ENCODE data around the gene INSYN1.

INSYN1 gene

GRCh38 chr15:73784291-73784690 lies 31.1 kb upstream of the INSYN1 start:
- TF ChIP-seq, protein P1, sequence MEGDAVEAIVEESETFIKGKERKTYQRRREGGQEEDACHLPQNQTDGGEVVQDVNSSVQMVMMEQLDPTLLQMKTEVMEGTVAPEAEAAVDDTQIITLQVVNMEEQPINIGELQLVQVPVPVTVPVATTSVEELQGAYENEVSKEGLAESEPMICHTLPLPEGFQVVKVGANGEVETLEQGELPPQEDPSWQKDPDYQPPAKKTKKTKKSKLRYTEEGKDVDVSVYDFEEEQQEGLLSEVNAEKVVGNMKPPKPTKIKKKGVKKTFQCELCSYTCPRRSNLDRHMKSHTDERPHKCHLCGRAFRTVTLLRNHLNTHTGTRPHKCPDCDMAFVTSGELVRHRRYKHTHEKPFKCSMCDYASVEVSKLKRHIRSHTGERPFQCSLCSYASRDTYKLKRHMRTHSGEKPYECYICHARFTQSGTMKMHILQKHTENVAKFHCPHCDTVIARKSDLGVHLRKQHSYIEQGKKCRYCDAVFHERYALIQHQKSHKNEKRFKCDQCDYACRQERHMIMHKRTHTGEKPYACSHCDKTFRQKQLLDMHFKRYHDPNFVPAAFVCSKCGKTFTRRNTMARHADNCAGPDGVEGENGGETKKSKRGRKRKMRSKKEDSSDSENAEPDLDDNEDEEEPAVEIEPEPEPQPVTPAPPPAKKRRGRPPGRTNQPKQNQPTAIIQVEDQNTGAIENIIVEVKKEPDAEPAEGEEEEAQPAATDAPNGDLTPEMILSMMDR (IDR thresholded peaks at IDR 0.05; ENCODE audit: borderline replicate concordance, control extremely low read depth, extremely low read depth, insufficient read depth, missing control alignments) = no peak
- DNase-seq (ENCODE audit: low spot score) = no peak
- in situ Hi-C loops (cut with MboI; ENCODE audit: low sequenced_read_pairs, unreplicated experiment) = no loop called here

GRCh38 chr15:73782344-73782959 lies 29.3 kb upstream of the INSYN1 start:
- TF ChIP-seq, protein P1 (IDR thresholded peaks at IDR 0.05; ENCODE audit: borderline replicate concordance, control extremely low read depth, extremely low read depth, insufficient read depth, missing control alignments) = no peak
- in situ Hi-C loops (cut with MboI; ENCODE audit: low sequenced_read_pairs, unreplicated experiment) = no loop called here
- DNase-seq (ENCODE audit: low spot score) = no peak

DNA sequence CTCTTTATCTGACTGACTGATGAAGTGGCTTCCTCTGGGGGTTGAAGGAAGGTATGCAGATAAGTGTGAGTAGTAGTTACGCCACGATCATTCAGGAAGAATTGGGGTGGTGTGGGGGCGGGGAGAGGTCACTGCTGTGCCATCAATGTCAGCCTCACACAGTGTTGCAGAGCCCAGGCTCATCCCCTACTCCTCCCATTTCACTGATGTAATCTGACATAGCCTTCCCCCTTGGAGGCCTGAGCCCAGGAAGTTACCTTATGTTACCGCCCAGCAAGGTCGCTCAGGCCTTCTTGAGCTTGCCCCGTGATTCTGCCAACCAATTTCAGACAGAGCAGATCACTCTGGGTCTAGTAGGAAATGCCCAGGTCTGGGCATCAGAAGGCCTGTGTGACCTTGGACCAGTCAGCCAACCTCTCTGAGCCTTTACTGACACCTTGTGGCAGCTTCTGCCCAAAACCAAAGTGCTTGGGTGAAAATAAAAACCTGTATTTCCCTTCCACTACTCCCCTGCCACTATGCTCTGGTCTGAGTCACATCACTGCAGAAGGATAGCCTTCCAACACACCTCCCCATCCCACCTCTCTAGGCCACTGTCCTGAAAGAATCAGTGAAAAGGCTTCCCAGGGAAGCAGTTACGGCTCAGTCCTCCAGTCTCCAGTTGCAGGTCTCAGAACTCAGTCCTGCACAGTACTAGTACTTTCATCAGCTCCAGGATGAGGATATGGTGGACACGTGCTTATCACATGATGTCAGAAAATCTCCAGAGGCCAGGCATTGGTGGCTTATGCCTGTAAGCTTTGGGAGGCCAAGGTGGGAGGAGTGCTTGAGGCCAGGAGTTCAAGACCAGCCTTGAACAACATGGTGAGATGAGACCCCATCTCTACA lies 28.1 kb upstream of the INSYN1 start:
- in situ Hi-C loops (cut with MboI; ENCODE audit: low sequenced_read_pairs, unreplicated experiment) = no loop called here
- TF ChIP-seq, protein P1 (IDR thresholded peaks at IDR 0.05; ENCODE audit: borderline replicate concordance, control extremely low read depth, extremely low read depth, insufficient read depth, missing control alignments) = no peak
- no peak for DNase-seq (ENCODE audit: low spot score)

DNA sequence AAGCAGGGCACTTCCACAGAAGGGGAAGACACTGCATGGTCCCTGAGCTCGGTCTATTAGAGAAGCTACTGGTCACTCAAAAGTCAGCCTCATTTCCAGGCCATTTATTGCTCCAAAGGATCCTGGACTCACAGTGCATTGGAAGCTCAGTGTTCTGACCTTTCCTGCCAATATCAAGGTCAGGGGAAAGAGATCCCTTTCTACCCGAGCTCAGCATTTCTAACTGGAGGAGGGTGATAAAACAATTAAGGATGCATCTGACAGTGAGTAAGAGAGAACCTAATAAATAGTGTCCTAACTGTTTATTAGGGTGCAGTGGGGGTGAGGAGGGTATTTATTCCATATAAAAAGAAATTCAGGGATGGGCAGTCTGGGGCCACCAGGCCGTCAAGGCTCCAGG lies 26.8 kb upstream of the INSYN1 start:
- in situ Hi-C loops (cut with MboI; ENCODE audit: low sequenced_read_pairs, unreplicated experiment) = no loop called here
- TF ChIP-seq, protein P1 (IDR thresholded peaks at IDR 0.05; ENCODE audit: borderline replicate concordance, control extremely low read depth, extremely low read depth, insufficient read depth, missing control alignments) = no peak
- no peak for DNase-seq (ENCODE audit: low spot score)

DNA sequence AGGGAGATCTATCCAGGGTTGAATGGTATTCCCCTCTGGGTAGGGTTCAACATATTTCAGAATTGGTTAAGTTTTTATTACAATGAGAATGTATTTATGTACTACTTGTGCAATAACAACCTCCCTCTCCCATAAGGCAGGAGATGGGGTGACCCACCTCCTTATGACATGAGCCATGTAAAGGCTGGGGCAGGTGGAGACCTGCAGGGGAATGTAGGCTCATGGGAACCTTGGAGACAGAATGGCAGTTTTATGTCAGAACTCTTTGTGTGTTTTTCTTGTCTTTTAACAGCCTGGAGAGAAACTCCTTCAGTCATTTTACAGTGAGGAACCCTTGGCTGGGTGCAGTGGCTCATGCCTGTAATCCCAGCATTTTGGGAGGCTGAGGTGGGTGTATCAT lies 24.6 kb upstream of the INSYN1 start:
- no peak for DNase-seq (ENCODE audit: low spot score)
- TF ChIP-seq, protein P1 (IDR thresholded peaks at IDR 0.05; ENCODE audit: borderline replicate concordance, control extremely low read depth, extremely low read depth, insufficient read depth, missing control alignments) = no peak
- in situ Hi-C loops (cut with MboI; ENCODE audit: low sequenced_read_pairs, unreplicated experiment) = no loop called here

DNA sequence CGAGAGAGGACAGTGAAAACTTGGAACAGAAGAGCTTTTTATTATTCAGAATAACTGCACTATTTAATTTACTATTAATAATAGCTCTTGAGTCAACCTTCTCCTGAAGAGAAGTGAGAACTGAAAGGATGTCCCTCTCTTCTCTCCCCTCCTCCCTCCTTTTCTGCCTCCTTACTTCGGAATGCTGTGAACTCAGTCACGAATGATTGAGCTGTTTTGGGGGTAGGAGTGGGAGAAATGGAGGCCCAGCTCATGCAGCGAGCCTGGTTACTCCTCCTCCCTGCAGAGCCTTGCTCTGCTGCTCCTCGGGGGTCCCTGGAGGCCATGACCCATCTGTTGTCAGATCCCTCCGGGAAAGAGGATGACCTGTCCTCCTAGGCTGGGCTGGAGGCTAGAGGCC lies 20.3 kb upstream of the INSYN1 start:
- in situ Hi-C loops (cut with MboI; ENCODE audit: low sequenced_read_pairs, unreplicated experiment) = no loop called here
- TF ChIP-seq, protein P1 (IDR thresholded peaks at IDR 0.05; ENCODE audit: borderline replicate concordance, control extremely low read depth, extremely low read depth, insufficient read depth, missing control alignments) = no peak
- DNase-seq (ENCODE audit: low spot score) = no peak

All from GM13976 (cell line).